ENCODE data around the gene IRAK3. TPM values are rescaled to one million over a fixed set of nuclear protein-coding genes. Genes with fewer than 3 reads are reported as not detected.

Gene IRAK3
- total and polyA plus RNA-seq, 2 donors (not counting 1 experiment from before 2014, with no cell fraction given): 3.9 to 4.3 TPM

GRCh38 chr12:66275040-66275439, 86.0 kb downstream of the IRAK3 start:
- POLR2A ChIA-PET: no interaction called here
- no peaks in the 10 kb centered on the region for H3K79me2 ChIP-seq (ENCODE audit: control insufficient read depth, insufficient read depth, low read length)
- Mint-ChIP-seq H3K27me3 (peaks cover 12% of the 10 kb centered on the region), H3K4me3 (no peak overlapping the region), H3K9me3 (ENCODE audit: insufficient read depth) (no peaks in the 10 kb centered on the region), H3K4me1 (no peaks in the 10 kb centered on the region), H3K27ac (no peak overlapping the region)
- no peak overlapping the region for H3K27ac ChIP-seq (ENCODE audit: low read length in 2 of 2)
- no peak overlapping the region for H2AFZ ChIP-seq (ENCODE audit: insufficient read depth, low read depth, low read length, poor library complexity, severe bottlenecking)
- no peak overlapping the region for H3K4me3 ChIP-seq (ENCODE audit: control extremely low read depth in 1 of 5, extremely low read depth in 1 of 5, insufficient read depth in 1 of 5, low read depth in 2 of 5, low read length in 4 of 5)
- H3K9ac ChIP-seq (ENCODE audit: low read length): no peak overlapping the region
- H3K9me3 ChIP-seq (ENCODE audit: control extremely low read depth in 1 of 3, control insufficient read depth in 2 of 3, insufficient read depth in 1 of 3, low read length in 2 of 3): no peaks in the 10 kb centered on the region
- DNase-seq (no peak), ATAC-seq (ENCODE audit: low read depth) (no peak)
- H3K36me3 ChIP-seq (replicated peaks in 1 of 2; ENCODE audit: control extremely low read depth in 1 of 2, control insufficient read depth in 1 of 2, extremely low read depth in 1 of 2, insufficient read depth in 2 of 2, low read length in 1 of 2): no peaks in the 10 kb centered on the region
- no peaks in the 10 kb centered on the region for H4K20me1 ChIP-seq (ENCODE audit: control insufficient read depth, insufficient read depth, low read length, poor library complexity, severe bottlenecking)
- no peak overlapping the region for H3K4me2 ChIP-seq (replicated peaks; ENCODE audit: low read depth, low read length, poor library complexity, severe bottlenecking)
- TF ChIP-seq EZH2 (IDR thresholded peaks at IDR 0.05; ENCODE audit: borderline replicate concordance, insufficient read depth, low read depth, low read length, poor library complexity, severe bottlenecking): no peak
- TF ChIP-seq, protein P1, sequence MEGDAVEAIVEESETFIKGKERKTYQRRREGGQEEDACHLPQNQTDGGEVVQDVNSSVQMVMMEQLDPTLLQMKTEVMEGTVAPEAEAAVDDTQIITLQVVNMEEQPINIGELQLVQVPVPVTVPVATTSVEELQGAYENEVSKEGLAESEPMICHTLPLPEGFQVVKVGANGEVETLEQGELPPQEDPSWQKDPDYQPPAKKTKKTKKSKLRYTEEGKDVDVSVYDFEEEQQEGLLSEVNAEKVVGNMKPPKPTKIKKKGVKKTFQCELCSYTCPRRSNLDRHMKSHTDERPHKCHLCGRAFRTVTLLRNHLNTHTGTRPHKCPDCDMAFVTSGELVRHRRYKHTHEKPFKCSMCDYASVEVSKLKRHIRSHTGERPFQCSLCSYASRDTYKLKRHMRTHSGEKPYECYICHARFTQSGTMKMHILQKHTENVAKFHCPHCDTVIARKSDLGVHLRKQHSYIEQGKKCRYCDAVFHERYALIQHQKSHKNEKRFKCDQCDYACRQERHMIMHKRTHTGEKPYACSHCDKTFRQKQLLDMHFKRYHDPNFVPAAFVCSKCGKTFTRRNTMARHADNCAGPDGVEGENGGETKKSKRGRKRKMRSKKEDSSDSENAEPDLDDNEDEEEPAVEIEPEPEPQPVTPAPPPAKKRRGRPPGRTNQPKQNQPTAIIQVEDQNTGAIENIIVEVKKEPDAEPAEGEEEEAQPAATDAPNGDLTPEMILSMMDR (IDR thresholded peaks at IDR 0.05): no peak
- CTCF ChIA-PET: interaction anchor here (0.6 kb wide), 1 partner anchor 420 kb away, joined by 3 read pairs; no protein-coding TSS in a partner anchor
- H3K27me3 ChIP-seq (replicated peaks in 1 of 4; ENCODE audit: control extremely low read depth in 1 of 4, control insufficient read depth in 3 of 4, insufficient read depth in 4 of 4, low read length in 3 of 4): peaks cover 0 to 3% (median 0%) of the 10 kb centered on the region in 4 experiments
- intact Hi-C loops (cut with micrococcal nuclease): no loop called here
- no CpG with 5 or more reads among the region's 2 CpGs for WGBS (ENCODE audit: insufficient coverage)
- no peaks in the 10 kb centered on the region for H3K4me1 ChIP-seq (ENCODE audit: control insufficient read depth in 2 of 2, insufficient read depth in 2 of 2, low read length in 2 of 2)

GRCh38 chr12:66279123-66279712, 90.2 kb downstream of the IRAK3 start:
- no peak for ATAC-seq (ENCODE audit: low read depth)
- ChIA-PET POLR2A (no interaction called here), CTCF (interaction anchor here (1.2 to 1.5 kb wide), 2 partner anchors 9 to 415 kb away, joined by 4 to 8 read pairs; no protein-coding TSS in a partner anchor)

More at GRCh38 chr12:66279123-66279712, 90.2 kb downstream of the IRAK3 start:
- intact Hi-C loops (cut with micrococcal nuclease): loop anchor here (1.0 kb wide), 1 partner anchor 130 kb away; no protein-coding TSS in a partner anchor
- H3K4me3 Mint-ChIP-seq: no peak overlapping the region
- no peak overlapping the region for H3K9ac ChIP-seq (ENCODE audit: low read length)
- TF ChIP-seq, protein P1 (IDR thresholded peaks at IDR 0.05): no peak
- no peak for TF ChIP-seq EZH2 (IDR thresholded peaks at IDR 0.05; ENCODE audit: borderline replicate concordance, insufficient read depth, low read depth, low read length, poor library complexity, severe bottlenecking)
- H3K27ac ChIP-seq (ENCODE audit: low read length in 2 of 2): no peak overlapping the region
- no peak overlapping the region for H3K27ac Mint-ChIP-seq
- H3K4me3 ChIP-seq (ENCODE audit: control extremely low read depth in 1 of 5, extremely low read depth in 1 of 5, insufficient read depth in 1 of 5, low read depth in 2 of 5, low read length in 4 of 5): no peak overlapping the region
- no peaks in the 10 kb centered on the region for H3K9me3 ChIP-seq (ENCODE audit: control extremely low read depth in 1 of 3, control insufficient read depth in 2 of 3, insufficient read depth in 1 of 3, low read length in 2 of 3)
- no peaks in the 10 kb centered on the region for H4K20me1 ChIP-seq (ENCODE audit: control insufficient read depth, insufficient read depth, low read length, poor library complexity, severe bottlenecking)
- H3K27me3 Mint-ChIP-seq: peaks cover 15% of the 10 kb centered on the region
- DNase-seq: no peak
- H2AFZ ChIP-seq (ENCODE audit: insufficient read depth, low read depth, low read length, poor library complexity, severe bottlenecking): no peak overlapping the region
- no peaks in the 10 kb centered on the region for H3K9me3 Mint-ChIP-seq (ENCODE audit: insufficient read depth)
- no peaks in the 10 kb centered on the region for H3K4me1 Mint-ChIP-seq
- 56% methylated on average over 1 of the region's 3 CpGs for WGBS (ENCODE audit: insufficient coverage)
- peaks cover 0 to 3% (median 0%) of the 10 kb centered on the region in 4 experiments for H3K27me3 ChIP-seq (replicated peaks in 1 of 4; ENCODE audit: control extremely low read depth in 1 of 4, control insufficient read depth in 3 of 4, insufficient read depth in 4 of 4, low read length in 3 of 4)
- H3K4me2 ChIP-seq (replicated peaks; ENCODE audit: low read depth, low read length, poor library complexity, severe bottlenecking): no peak overlapping the region
- no peaks in the 10 kb centered on the region for H3K4me1 ChIP-seq (ENCODE audit: control insufficient read depth in 2 of 2, insufficient read depth in 2 of 2, low read length in 2 of 2)
- no peaks in the 10 kb centered on the region for H3K79me2 ChIP-seq (ENCODE audit: control insufficient read depth, insufficient read depth, low read length)
- H3K36me3 ChIP-seq (replicated peaks in 1 of 2; ENCODE audit: control extremely low read depth in 1 of 2, control insufficient read depth in 1 of 2, extremely low read depth in 1 of 2, insufficient read depth in 2 of 2, low read length in 1 of 2): no peaks in the 10 kb centered on the region

Data from B cell (primary cell).